Loucy (cell line): ENCODE results near the gene CILP.
A peak's percentile ranks its signal among the peaks of the same experiment; 100 is the strongest.

ENCODE experiments used
- EZH2phosphoT487 ChIP-seq: fragments of 200-600 bp; IDR thresholded peaks from 2 replicates; pipeline ENCODE4 v1.6.1; 2018; ENCODE audit warnings: antibody characterized with exemption, mild to moderate bottlenecking, moderate library complexity, borderline replicate concordance
- TF ChIP-seq, protein P1 (sequence below): fragments of 200-600 bp; sonication (generic); conservative IDR thresholded peaks from 2 replicates; pipeline ENCODE4 v1.5.1; 2014; ENCODE audit warnings: mild to moderate bottlenecking, antibody characterized with exemption, low read length

DNA sequence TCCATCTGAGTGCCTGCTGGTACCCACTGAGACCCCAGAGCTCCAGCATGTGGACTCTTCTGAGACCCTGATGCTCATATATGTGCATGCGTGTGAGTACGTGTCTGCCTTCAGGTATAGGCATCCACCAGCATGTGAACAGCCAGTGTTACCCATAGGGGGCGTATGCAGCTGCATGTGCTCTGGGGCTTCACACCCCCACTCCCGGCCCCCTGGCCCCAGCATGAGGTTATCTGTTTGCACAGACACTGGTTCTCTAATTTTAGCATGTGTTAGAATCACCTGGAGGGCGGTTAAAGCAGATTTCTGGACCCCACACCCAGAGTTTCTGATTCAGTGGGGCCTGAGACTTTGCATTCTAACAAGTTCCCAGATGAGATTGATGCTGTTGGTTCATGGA is 824 bp upstream of the CILP start:
- TF ChIP-seq, protein P1, sequence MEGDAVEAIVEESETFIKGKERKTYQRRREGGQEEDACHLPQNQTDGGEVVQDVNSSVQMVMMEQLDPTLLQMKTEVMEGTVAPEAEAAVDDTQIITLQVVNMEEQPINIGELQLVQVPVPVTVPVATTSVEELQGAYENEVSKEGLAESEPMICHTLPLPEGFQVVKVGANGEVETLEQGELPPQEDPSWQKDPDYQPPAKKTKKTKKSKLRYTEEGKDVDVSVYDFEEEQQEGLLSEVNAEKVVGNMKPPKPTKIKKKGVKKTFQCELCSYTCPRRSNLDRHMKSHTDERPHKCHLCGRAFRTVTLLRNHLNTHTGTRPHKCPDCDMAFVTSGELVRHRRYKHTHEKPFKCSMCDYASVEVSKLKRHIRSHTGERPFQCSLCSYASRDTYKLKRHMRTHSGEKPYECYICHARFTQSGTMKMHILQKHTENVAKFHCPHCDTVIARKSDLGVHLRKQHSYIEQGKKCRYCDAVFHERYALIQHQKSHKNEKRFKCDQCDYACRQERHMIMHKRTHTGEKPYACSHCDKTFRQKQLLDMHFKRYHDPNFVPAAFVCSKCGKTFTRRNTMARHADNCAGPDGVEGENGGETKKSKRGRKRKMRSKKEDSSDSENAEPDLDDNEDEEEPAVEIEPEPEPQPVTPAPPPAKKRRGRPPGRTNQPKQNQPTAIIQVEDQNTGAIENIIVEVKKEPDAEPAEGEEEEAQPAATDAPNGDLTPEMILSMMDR, result peak; percentile 88
- no peak for TF ChIP-seq EZH2phosphoT487
